Kidney tubule cell (primary cell): ENCODE results near the gene PCDH15.
"Not testable (repeated sequence)": the region's sequence is repeated elsewhere in the genome, so short reads cannot be mapped to it uniquely, and the experiment has no call there.

Source experiments
- DNase-seq: peaks from one replicate; pipeline ENCODE4 v3.0.0-alpha.2; 2018; ENCODE audit warnings: low spot score

Gene PCDH15

GRCh38 chr10:53983431-53983830, 817.6 kb downstream of the PCDH15 start:
- DNase-seq = no peak

- no peak for DNase-seq
Observed at GRCh38 chr10:53980210-53980609, 820.8 kb downstream of the PCDH15 start.

GRCh38 chr10:53978301-53978700, 822.7 kb downstream of the PCDH15 start:
- no peak for DNase-seq

GRCh38 chr10:53977267-53977666, 823.8 kb downstream of the PCDH15 start:
- no peak for DNase-seq

GRCh38 chr10:53957401-53957800, 843.6 kb downstream of the PCDH15 start:
- DNase-seq = peak; percentile 31

GRCh38 chr10:53955091-53955490, 845.9 kb downstream of the PCDH15 start:
- no peak for DNase-seq

- DNase-seq = no peak
Observed at GRCh38 chr10:53952698-53953630, 848.1 kb downstream of the PCDH15 start.

- DNase-seq = no peak
Observed at GRCh38 chr10:53939654-53940053, 861.4 kb downstream of the PCDH15 start.

GRCh38 chr10:53930648-53931047, 870.4 kb downstream of the PCDH15 start:
- DNase-seq = no peak

GRCh38 chr10:53924051-53924700, 876.9 kb downstream of the PCDH15 start:
- not testable (repeated sequence) for DNase-seq

- no peak for DNase-seq
Observed at GRCh38 chr10:53918755-53919154, 882.3 kb downstream of the PCDH15 start.

- no peak for DNase-seq
Observed at GRCh38 chr10:53909791-53910190, 891.2 kb downstream of the PCDH15 start.

- DNase-seq = no peak
Observed at GRCh38 chr10:53904506-53905241, 896.4 kb downstream of the PCDH15 start.

- DNase-seq = no peak
Observed at GRCh38 chr10:53903756-53904155, 897.3 kb downstream of the PCDH15 start.

GRCh38 chr10:53899463-53900160, 901.4 kb downstream of the PCDH15 start:
- no peak for DNase-seq

- no peak for DNase-seq
Observed at GRCh38 chr10:53898532-53898931, 902.5 kb downstream of the PCDH15 start.

- no peak for DNase-seq
Observed at GRCh38 chr10:53894145-53894544, 906.9 kb downstream of the PCDH15 start.

- no peak for DNase-seq
Observed at GRCh38 chr10:53893061-53893460, 908.0 kb downstream of the PCDH15 start.

- DNase-seq = no peak
Observed at GRCh38 chr10:53886325-53887300, 914.4 kb downstream of the PCDH15 start.

- DNase-seq = no peak
Observed at GRCh38 chr10:53864846-53865245, 936.2 kb downstream of the PCDH15 start.
